ENCODE data around the gene IGFBP5. TPM values are rescaled to one million over a fixed set of nuclear protein-coding genes. Genes with fewer than 3 reads are reported as not detected.

Gene IGFBP5
- total RNA-seq, 1 experiment from 2014 or later: not detected

DNA sequence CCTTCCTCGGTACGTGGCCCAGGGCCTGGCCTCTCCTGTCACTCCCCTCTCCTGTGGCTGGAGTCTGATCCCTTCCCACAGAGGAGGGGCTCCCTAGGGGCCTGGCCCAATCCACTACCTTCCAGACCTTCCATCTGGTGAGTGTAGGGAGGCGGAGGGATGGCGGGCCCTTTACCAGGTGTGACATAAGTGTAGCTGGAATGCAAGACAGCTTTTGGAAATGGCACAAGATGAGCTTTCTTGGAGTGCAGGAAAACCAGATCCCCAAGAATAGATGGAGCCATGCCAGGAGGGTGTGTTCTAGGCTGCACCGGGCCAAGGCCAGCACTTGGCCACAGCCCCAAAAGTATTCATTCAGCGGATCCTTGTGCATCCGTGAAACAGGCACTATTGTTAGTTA is 30.1 kb downstream of the IGFBP5 start:
- H3K9me3 Mint-ChIP-seq (ENCODE audit: unreplicated experiment): no peaks in the 10 kb centered on the region
- peaks cover 19% of the 10 kb centered on the region for H3K27me3 Mint-ChIP-seq (ENCODE audit: insufficient read depth, unreplicated experiment)
- ChIA-PET POLR2A (interaction anchor here (0.6 to 4.5 kb wide), 16 partner anchors 8 to 166 kb away, joined by 3 to 34 read pairs (median 4); partner anchors contain the start of gene RPL37A), CTCF (interaction anchor here (0.6 to 27.0 kb wide), 22 partner anchors 8 to 1039 kb away, joined by 3 to 673 read pairs (median 5); no protein-coding TSS in a partner anchor)
- H3K27ac Mint-ChIP-seq (ENCODE audit: low read depth, unreplicated experiment): no peak overlapping the region
- BruUV-seq (replicated peaks): no TSS peak
- no peaks in the 10 kb centered on the region for H3K36me3 Mint-ChIP-seq (ENCODE audit: insufficient read depth, unreplicated experiment)
- TF ChIP-seq, protein P1, sequence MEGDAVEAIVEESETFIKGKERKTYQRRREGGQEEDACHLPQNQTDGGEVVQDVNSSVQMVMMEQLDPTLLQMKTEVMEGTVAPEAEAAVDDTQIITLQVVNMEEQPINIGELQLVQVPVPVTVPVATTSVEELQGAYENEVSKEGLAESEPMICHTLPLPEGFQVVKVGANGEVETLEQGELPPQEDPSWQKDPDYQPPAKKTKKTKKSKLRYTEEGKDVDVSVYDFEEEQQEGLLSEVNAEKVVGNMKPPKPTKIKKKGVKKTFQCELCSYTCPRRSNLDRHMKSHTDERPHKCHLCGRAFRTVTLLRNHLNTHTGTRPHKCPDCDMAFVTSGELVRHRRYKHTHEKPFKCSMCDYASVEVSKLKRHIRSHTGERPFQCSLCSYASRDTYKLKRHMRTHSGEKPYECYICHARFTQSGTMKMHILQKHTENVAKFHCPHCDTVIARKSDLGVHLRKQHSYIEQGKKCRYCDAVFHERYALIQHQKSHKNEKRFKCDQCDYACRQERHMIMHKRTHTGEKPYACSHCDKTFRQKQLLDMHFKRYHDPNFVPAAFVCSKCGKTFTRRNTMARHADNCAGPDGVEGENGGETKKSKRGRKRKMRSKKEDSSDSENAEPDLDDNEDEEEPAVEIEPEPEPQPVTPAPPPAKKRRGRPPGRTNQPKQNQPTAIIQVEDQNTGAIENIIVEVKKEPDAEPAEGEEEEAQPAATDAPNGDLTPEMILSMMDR (IDR thresholded peaks at IDR 0.05; ENCODE audit: unreplicated experiment): no peak
- intact Hi-C loops (cut with micrococcal nuclease): loop anchor here (5.0 to 10.0 kb wide), 3 partner anchors 68 to 443 kb away; partner anchors contain the start of gene SMARCAL1
- H3K4me1 Mint-ChIP-seq (ENCODE audit: insufficient read depth, unreplicated experiment): peaks cover 19% of the 10 kb centered on the region
- peak; percentile 90 for DNase-seq (ENCODE audit: unreplicated experiment)
- no peak overlapping the region for H3K4me3 Mint-ChIP-seq (ENCODE audit: unreplicated experiment)

DNA sequence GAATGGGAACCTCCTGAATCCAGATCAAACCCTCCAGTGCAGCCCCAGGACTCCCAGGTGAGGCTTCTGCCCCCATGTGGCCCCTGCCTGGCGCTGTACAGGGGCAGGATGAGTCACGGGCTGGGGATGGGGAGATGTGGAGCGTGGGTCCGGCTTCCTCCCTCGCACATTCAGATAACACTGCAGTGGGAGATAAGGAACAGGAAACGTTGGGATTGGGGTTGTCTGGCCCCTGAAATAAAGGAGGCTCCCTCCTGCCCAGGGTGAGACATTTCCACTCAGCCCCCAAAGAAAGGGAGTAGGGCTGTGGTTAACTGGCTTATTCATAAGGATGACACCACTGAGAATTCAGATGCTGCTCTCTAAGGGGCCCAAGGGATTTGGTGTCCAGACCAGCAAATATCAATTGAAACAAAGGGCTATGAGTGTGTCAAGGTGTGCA is 30.7 kb downstream of the IGFBP5 start:
- peak; percentile 49 for DNase-seq (ENCODE audit: unreplicated experiment)
- H3K4me3 Mint-ChIP-seq (ENCODE audit: unreplicated experiment): no peak overlapping the region
- ChIA-PET POLR2A (interaction anchor here (0.6 to 4.5 kb wide), 11 partner anchors 68 to 165 kb away, joined by 3 to 34 read pairs (median 5); partner anchors contain the start of gene RPL37A), CTCF (interaction anchor here (0.7 to 27.0 kb wide), 13 partner anchors 12 to 1040 kb away, joined by 3 to 673 read pairs (median 14); no protein-coding TSS in a partner anchor)
- peaks cover 16% of the 10 kb centered on the region for H3K27me3 Mint-ChIP-seq (ENCODE audit: insufficient read depth, unreplicated experiment)
- peaks cover 22% of the 10 kb centered on the region for H3K4me1 Mint-ChIP-seq (ENCODE audit: insufficient read depth, unreplicated experiment)
- H3K36me3 Mint-ChIP-seq (ENCODE audit: insufficient read depth, unreplicated experiment): no peaks in the 10 kb centered on the region
- no peaks in the 10 kb centered on the region for H3K9me3 Mint-ChIP-seq (ENCODE audit: unreplicated experiment)
- no peak overlapping the region for H3K27ac Mint-ChIP-seq (ENCODE audit: low read depth, unreplicated experiment)
- TF ChIP-seq, protein P1 (IDR thresholded peaks at IDR 0.05; ENCODE audit: unreplicated experiment): no peak
- intact Hi-C loops (cut with micrococcal nuclease): loop anchor here (5.0 to 10.0 kb wide), 3 partner anchors 67 to 442 kb away; partner anchors contain the start of gene SMARCAL1
- BruUV-seq (replicated peaks): no TSS peak

DNA sequence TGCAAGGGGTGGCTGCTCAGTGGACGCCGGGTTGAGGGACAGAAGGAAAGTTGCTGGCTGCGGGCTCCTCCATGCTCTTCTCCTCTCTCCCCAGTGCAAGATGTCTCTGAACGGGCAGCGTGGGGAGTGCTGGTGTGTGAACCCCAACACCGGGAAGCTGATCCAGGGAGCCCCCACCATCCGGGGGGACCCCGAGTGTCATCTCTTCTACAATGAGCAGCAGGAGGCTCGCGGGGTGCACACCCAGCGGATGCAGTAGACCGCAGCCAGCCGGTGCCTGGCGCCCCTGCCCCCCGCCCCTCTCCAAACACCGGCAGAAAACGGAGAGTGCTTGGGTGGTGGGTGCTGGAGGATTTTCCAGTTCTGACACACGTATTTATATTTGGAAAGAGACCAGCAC is 31.5 kb downstream of the IGFBP5 start:
- no peak overlapping the region for H3K27ac Mint-ChIP-seq (ENCODE audit: low read depth, unreplicated experiment)
- CTCF ChIA-PET: interaction anchor here (0.6 to 27.0 kb wide), 9 partner anchors 12 to 446 kb away, joined by 3 to 673 read pairs (median 3); no protein-coding TSS in a partner anchor
- intact Hi-C loops (cut with micrococcal nuclease): loop anchor here (10.0 kb wide), 1 partner anchor 249 kb away; the partner anchor contains the start of gene SMARCAL1
- no TSS peak for BruUV-seq (replicated peaks)
- no peaks in the 10 kb centered on the region for H3K9me3 Mint-ChIP-seq (ENCODE audit: unreplicated experiment)
- TF ChIP-seq, protein P1 (IDR thresholded peaks at IDR 0.05; ENCODE audit: unreplicated experiment): no peak
- H3K36me3 Mint-ChIP-seq (ENCODE audit: insufficient read depth, unreplicated experiment): no peaks in the 10 kb centered on the region
- peaks cover 9% of the 10 kb centered on the region for H3K27me3 Mint-ChIP-seq (ENCODE audit: insufficient read depth, unreplicated experiment)
- DNase-seq (ENCODE audit: unreplicated experiment): no peak
- no peak overlapping the region for H3K4me3 Mint-ChIP-seq (ENCODE audit: unreplicated experiment)
- POLR2A ChIA-PET: interaction anchor here (3.5 kb wide), 1 partner anchor 144 kb away, joined by 26 read pairs; no protein-coding TSS in a partner anchor
- H3K4me1 Mint-ChIP-seq (ENCODE audit: insufficient read depth, unreplicated experiment): peaks cover 30% of the 10 kb centered on the region

DNA sequence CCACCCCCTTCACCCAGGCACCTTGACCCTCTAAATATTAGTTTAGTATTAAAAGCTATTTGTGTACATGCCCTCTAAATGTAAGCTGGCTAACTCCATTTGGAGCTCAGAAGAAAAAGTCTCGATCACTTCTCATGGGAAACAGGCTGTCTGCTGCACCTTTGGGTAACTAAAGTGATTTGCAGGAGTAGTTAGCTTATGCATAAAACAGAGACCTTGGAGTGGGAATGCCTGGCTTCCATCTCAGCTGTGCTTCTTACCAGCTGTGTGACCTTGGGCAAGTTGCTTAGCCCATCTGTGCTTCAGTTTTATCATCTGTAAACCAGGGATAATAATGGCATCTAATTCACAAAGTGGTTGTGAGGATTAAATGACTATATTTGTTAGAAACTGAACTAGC is 32.2 kb downstream of the IGFBP5 start:
- CTCF ChIA-PET: interaction anchor here (0.6 to 27.0 kb wide), 6 partner anchors 11 to 447 kb away, joined by 3 to 673 read pairs (median 22); no protein-coding TSS in a partner anchor
- no peak for DNase-seq (ENCODE audit: unreplicated experiment)
- BruUV-seq (replicated peaks): no TSS peak
- Mint-ChIP-seq H3K4me3 (ENCODE audit: unreplicated experiment) (no peak overlapping the region), H3K27ac (ENCODE audit: low read depth, unreplicated experiment) (no peak overlapping the region), H3K9me3 (ENCODE audit: unreplicated experiment) (no peaks in the 10 kb centered on the region), H3K27me3 (ENCODE audit: insufficient read depth, unreplicated experiment) (peaks cover 1% of the 10 kb centered on the region), H3K4me1 (ENCODE audit: insufficient read depth, unreplicated experiment) (peaks cover 33% of the 10 kb centered on the region), H3K36me3 (ENCODE audit: insufficient read depth, unreplicated experiment) (no peaks in the 10 kb centered on the region)
- POLR2A ChIA-PET: interaction anchor here (0.8 kb wide), 1 partner anchor 165 kb away, joined by 3 read pairs; the partner anchor contains the start of gene RPL37A
- intact Hi-C loops (cut with micrococcal nuclease): loop anchor here (10.0 kb wide), 1 partner anchor 248 kb away; the partner anchor contains the start of gene SMARCAL1
- TF ChIP-seq, protein P1 (IDR thresholded peaks at IDR 0.05; ENCODE audit: unreplicated experiment): no peak

All from MCF 10A (cell line).